NT2/D1 (cell line): ENCODE measurements around the gene MAML3.

Source experiments
- SUZ12 ChIP-seq: IDR thresholded peaks from 2 replicates; pipeline ENCODE4 v1.6.1; 2011; ENCODE audit not compliant: insufficient read length, insufficient read depth; ENCODE audit errors: extremely low read depth
- YY1 ChIP-seq: IDR thresholded peaks from 2 replicates; pipeline ENCODE4 v1.6.1; 2011; ENCODE audit not compliant: insufficient read length, insufficient read depth
- ZNF274 ChIP-seq: IDR thresholded peaks from 2 replicates; pipeline ENCODE4 v1.6.1; 2011; ENCODE audit warnings: mild to moderate bottlenecking, low read depth, low read length

DNA sequence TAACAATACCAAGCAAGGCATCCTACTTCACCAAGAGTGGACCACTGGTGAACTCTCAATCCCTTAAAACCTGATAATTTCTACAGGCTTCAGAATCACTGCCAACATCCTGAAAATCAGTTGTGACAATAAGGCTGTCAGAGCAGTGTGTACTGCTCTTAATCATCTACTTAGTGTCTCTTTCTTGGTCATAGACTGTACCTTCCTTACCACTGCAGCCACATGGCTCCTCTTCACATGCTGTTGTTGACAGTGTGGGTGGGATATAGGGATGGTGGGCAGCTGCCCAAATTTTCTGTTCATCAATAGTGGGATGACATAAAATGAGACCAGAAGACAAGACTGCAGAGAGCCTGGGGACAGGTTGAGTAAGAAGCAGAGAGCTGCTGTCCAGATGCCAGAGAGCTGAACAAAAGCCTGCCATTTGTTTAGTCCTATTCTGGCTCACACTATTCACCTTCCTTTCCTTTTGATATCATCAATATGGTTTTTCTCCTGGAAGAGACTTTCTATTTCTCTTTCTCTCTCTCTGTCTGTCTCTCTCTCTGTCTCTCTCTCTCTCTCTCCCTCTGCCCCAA lies 309.4 kb downstream of the MAML3 start:
- no peak for TF ChIP-seq YY1
- TF ChIP-seq ZNF274: no peak
- TF ChIP-seq SUZ12: no peak
